Measurements from ENCODE around the gene SEBOX.

SEBOX gene

DNA sequence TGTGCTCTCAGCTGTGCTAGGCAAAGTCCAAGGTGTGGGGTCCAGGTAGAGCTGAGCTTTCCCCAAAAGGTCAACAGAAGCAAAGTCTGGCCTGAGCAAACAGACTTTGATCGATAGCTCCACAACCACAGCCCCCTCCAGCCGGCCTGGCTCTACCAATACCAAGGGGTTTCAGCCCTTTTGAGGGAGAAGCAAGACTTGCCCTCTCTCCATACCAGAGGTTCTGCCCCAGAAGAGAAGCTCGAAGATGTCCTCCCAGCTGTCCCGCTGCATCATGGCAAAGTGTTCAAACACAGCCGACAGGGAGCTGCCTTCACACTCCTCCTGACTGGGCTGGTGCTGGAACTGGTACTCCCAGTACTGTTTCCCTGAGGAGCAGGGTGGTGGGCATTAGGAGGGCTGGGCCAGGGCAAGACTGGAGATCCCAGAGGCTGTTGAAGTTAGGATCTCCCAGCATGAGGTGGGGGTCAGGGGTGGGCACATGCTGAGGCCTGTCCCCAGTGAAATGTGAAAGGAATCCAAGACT, 3.4 kb upstream of the SEBOX start:
- DNase-seq, result no peak
- ATAC-seq, result no peak

DNA sequence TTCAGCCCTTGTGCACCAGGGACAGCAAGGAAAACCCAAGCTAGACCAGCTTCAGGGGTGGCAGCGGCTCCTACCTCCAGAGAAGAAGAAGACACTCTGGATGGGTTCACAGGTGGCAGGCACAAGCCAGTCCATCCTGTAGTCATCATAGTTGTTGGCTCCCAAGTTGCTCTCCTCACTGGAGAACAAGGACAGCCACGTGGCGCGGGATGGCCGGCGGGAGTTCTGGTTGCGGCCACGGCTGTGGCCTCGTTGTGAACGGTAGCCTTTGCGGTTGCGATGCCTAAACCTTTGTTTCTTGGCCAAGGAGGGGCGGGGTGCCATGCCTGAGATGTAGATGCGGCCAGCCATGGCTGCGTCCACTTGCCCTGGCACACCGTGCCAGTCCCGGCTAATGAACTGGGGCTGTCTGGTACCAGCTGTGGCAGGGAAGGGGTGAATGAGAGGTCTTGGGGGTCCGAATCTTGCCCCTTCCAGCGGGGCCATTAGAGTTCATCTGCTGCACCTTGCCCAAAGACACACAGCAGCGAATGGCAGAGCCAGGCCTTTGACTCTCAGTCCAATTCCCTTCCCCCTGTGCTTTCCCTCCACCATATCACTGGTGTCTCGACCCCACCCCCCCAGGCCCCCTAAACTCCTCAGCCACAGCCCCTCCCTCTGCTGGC, 2.8 kb upstream of the SEBOX start:
- no peak for ATAC-seq
- DNase-seq, result no peak

DNA sequence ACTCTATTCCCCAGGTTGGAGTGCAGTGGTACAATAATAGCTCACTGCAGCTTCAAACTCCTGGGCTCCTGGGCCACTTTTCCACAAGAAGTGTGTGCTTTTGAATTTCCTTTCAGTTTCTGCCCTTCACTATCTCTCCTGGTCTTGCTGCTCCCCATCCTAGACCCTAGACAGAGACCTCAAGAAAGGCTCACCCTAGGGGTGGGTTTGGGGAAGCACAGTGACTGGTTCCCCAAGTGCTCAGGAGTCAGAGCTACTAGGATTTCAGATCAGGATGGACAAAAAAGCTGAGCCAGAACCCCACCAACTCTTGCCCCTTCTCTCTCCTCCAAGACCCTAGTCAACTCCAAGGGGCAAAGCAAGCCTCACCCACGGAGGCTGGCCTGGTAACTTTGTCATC, 1.6 kb upstream of the SEBOX start:
- no peak for ATAC-seq
- DNase-seq, result no peak

DNA sequence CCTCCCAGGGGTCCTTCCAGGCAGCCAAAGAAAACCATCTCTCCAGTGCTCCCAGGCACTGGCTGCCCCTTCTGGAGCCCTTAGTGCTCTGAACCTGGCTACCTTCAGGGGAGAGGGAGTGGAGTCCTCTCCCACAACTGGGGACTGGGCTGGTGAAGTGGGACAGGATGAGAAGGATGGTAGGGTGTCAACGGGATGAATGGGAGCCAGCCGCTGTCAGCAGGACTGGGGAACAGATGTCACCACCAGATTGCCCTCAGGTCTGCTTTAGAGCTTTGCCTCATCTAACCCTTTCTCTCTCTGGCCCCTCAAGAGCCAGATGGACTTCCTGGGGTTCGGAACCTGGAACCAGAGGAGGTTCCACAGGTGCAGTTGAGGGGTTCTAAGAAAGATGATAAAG, 488 bp upstream of the SEBOX start:
- DNase-seq (no peak), ATAC-seq (no peak)

DNA sequence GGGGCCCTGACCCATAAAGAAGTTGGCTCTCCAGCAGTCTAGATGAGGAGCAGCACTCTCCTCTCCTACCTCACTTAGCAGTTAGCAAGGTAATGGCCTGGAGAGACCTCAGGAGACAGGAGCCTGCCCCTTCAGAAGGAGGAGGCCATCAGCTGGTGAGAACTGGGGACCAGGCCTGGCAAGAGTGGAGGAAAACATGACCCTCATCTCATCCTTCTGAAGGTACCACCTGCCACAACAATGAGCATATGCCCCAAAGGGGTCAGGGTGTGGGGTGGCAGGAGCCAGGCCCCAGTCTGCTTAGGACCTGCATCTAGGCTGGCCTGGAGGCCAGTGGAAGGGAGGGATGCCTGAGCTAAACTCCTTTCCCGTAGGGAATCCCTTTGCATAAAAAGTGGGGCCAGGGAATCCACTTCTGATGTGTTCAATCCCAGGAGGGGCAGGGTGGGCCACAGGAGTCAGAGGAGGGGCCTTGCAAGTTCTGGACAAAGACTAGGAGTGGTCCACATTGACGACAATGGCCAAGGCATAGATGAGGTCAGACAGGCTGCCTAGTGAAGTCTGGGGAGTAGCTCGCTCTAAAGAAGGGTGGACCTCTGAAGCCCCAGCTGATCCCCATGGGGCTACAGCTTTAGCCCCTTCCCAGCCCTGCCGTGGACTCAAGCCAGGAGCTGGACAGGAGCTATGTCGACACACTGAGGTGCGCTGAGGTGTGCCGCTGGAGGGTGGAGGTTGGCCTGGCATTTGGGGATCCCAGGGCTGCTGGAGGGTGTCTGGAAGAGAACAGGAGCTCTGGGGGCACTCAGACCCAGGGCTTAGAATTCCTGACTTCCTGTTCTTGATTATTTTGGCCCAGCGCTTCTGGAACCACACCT, 986 bp downstream of the SEBOX start:
- ATAC-seq (no peak), DNase-seq (no peak)

- DNase-seq (no peak), ATAC-seq (no peak)
Measured at GRCh38 chr17:28363186-28363585, 1.8 kb downstream of the SEBOX start.

GRCh38 chr17:28357901-28358197, 7.2 kb downstream of the SEBOX start:
- DNase-seq (no peak), ATAC-seq (no peak)

DNA sequence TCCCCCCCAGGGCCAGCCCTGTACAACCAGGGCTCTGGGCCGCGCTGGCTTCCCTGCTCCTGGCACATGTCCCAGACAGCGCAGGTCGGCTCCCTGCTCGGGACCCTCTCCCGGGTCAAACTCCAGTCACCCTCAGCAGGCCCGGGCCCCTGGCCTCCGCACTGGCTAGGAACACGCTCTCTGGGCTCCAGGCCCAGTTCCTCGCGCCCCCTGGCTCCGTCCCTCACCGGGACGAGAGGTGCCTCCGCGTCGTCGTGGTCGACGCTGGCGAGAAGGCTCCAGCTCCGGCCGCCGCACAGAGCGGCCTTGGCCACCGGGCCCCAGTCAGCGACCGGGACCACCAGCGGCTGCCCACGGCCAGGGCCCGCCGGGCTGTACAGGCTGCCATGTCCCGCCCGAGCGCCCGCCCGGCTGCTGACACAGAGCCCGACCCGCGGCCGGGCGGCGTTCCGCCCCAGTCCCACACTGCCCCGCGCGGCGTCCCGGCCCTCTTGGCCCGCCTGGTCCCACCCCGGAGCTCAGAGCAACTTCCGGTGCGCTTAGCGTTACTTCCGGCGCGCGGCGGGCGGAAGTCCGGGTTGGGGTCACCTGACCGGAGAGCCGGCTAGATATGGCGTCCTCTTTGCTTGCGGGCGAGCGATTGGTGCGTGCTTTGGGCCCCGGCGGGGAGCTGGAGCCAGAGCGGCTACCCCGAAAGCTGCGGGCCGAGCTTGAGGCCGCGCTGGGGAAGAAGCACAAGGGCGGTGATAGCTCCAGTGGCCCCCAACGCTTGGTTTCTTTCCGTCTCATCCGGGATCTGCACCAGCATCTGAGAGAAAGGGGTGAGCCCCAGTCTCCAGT, 7.7 kb downstream of the SEBOX start, which contains the start of gene POLDIP2:
POLDIP2 (minus strand) TSS at position 467 of the 840 bp plus-strand sequence; CDS start at position 388, 79 bp downstream.
- peak; percentile 97 for DNase-seq
- ATAC-seq, result peak; percentile 100

DNA sequence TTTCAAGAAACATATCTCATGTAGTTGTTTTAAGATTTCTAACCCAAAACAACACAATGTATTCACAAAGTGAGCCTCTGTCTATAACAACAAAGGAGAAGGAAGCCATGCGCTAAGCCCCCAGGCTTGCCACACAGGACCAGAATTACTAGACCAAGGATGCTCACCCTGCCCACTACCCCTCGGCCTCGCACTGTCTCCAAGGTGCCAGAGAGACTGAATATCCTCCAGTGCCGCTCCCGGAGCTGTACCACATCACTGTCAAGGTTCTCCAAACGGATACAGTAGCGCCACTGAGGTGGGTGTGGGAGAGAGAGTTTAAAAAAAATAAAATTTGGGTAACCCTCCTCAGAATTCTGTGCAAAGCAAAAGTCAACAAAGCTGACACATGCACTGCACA, 14.7 kb downstream of the SEBOX start:
- no peak for DNase-seq
- no peak for ATAC-seq

DNA sequence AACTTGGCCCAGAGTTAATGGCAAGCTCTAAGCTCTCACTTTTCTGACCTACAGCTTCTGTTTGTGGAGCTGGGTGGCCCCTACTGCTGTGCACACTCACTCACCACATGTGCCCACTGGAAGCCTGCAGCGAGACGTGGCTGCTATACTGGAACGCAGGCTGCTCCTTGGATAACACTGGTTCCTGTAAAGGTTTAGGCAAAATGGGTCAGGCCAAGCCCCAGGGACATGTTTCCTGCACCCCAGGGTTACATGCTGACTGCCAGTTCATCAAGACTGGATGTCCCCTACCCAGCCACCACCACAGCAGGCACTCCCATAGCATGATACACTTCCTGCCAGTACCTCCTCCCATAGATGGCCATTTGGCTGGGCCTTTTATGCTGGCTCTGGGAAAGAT, 16.0 kb downstream of the SEBOX start:
- DNase-seq, result no peak
- ATAC-seq, result no peak

- DNase-seq, result no peak
- ATAC-seq, result no peak
Measured at GRCh38 chr17:28347261-28347891, 17.6 kb downstream of the SEBOX start.

- ATAC-seq (no peak), DNase-seq (no peak)
Measured at GRCh38 chr17:28346746-28347246, 18.2 kb downstream of the SEBOX start.

GRCh38 chr17:28346199-28346580, 18.8 kb downstream of the SEBOX start:
- ATAC-seq (no peak), DNase-seq (no peak)

- ATAC-seq, result no peak
- no peak for DNase-seq
Measured at GRCh38 chr17:28345419-28346198, 19.4 kb downstream of the SEBOX start.

DNA sequence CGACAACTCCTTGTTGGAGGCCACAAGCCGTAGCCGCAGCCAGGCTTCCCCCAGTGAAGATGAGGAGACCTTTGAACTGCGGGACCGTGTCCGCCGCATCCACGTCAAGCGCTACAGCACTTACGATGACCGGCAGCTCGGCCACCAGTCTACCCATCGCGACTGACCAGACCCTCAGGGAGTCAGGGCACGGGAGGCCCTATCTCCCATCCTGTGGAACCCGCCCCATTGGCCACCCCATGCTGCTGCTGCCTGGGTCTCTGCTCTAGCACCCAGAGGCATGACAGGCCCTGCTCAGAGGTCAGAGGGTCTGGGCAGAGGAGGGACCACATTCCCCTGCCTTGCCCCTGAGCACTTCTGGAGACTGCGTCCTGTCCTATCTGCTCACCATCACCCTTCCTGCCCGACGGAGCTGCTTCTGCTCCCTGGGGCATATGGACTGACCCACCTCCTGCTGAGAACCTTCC, 20.5 kb downstream of the SEBOX start:
- no peak for ATAC-seq
- no peak for DNase-seq

- ATAC-seq, result peak; percentile 24
Measured at GRCh38 chr17:28344011-28344410, 21.0 kb downstream of the SEBOX start.

DNA sequence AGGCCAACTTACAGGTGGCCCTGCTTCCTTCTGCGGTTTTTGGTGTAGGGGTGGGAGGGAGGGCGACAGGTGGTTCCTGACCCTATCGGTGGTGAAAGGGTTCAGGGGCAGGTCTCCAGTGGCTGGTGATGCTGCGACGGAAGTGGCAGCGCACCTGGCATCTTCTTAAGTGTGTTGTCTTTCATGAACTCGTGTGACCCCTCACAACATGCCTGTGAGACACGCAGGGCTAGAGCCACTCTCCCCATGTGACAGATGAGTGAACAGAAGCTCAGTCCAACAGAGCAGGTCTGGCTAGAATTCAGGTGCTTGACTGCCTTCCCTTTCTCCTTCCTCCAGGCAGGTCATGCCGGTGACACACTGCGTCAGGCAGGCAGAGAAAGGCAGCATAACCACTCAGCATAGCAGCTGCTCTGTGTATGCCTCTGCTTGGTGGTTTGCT, 21.5 kb downstream of the SEBOX start:
- ATAC-seq (no peak), DNase-seq (no peak)

More at GRCh38 chr17:28344011-28344410, 21.0 kb downstream of the SEBOX start:
- DNase-seq, result no peak

GRCh38 chr17:28342313-28342712, 22.7 kb downstream of the SEBOX start:
- DNase-seq (no peak), ATAC-seq (no peak)

DNA sequence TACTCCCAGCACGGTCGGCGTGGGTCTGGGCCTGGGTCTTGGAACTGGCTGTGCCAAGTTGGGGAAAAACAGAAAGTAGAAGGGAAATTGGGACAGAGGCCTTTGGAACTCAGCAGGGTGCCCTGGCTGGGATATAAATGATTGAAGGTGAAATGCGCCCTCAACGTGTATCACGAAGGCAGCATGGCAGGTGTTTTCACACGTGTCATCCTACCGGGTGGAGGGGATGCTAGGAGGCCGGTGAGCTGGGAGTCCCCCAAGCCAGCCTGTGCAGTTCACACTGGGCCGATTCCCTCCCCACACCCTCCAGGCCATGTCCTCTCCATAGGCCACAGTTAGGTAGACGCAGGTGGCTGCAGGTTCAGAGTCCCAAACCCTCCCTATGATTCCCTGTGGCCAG, 23.5 kb downstream of the SEBOX start:
- no peak for ATAC-seq
- DNase-seq, result no peak

GRCh38 chr17:28340374-28340773, 24.6 kb downstream of the SEBOX start:
- no peak for ATAC-seq
- no peak for DNase-seq

DNA sequence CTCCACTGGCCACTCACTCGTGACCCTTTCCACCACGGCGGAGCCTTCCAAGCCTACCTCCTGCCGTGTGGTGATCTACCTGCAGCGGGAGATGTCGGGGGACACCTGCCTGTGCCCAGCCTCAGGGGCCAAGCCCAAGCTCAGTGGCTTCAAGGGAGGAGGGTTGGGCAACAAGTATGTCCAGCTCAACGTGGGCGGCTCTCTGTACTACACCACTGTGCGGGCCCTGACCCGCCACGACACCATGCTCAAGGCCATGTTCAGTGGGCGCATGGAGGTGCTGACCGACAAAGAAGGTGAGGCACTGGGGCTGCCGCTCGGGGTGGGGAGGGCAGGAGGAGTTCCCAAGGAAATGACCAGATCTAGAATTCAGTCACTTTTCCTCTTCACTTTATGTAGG, 25.6 kb downstream of the SEBOX start:
- no peak for ATAC-seq
- DNase-seq, result no peak
